Neural cell (in vitro differentiated cells): ENCODE data around the gene PEX6. TPM values are rescaled to one million over a fixed set of nuclear protein-coding genes. Genes with fewer than 3 reads are reported as not detected.
"Not testable (repeated sequence)": the region's sequence is repeated elsewhere in the genome, so short reads cannot be mapped to it uniquely, and the experiment has no call there.

Experiments used
- H2AFZ ChIP-seq: fragments of 200-600, 300-800 bp; sonication (generic), shearing (Covaris generic); 2 replicates; pipeline ENCODE4 v1.6.0; 2014; ENCODE audit warnings: low read depth, mild to moderate bottlenecking, antibody characterized with exemption, low read length, moderate library complexity
- H3F3A ChIP-seq: fragments of 200-600 bp; shearing (Covaris generic); 2 replicates; pipeline ENCODE4 v1.6.1; 2016; ENCODE audit warnings: mild to moderate bottlenecking, moderate library complexity, mixed read lengths, antibody characterized with exemption, low read length; ENCODE audit not compliant: insufficient read depth, poor library complexity, severe bottlenecking
- H3K27ac ChIP-seq: fragments of 200-600, 300-800 bp; sonication (generic), shearing (Covaris generic); 2 replicates; pipeline ENCODE4 v1.5.1; 2014; ENCODE audit warnings: mild to moderate bottlenecking, low read length, moderate library complexity
- H3K27me3 ChIP-seq: fragments of 300-800, 200-600 bp; sonication (generic), shearing (Covaris generic); 2 replicates; pipeline ENCODE4 v1.6.0; 2014; ENCODE audit warnings: mild to moderate bottlenecking, low read depth, low read length, moderate library complexity; ENCODE audit not compliant: insufficient read depth
- H3K36me3 ChIP-seq: fragments of 300-800, 200-600 bp; sonication (generic), shearing (Covaris generic); 2 replicates; pipeline ENCODE4 v1.5.1; 2014; ENCODE audit warnings: mild to moderate bottlenecking, antibody characterized with exemption, low read length, moderate library complexity; ENCODE audit not compliant: insufficient read depth
- H3K4me2 ChIP-seq: fragments of 300-800, 200-600 bp; sonication (generic), shearing (Covaris generic); 2 replicates; pipeline ENCODE4 v1.6.0; 2014; ENCODE audit warnings: mild to moderate bottlenecking, low read length
- H3K4me3 ChIP-seq: fragments of 300-800, 200-600 bp; sonication (generic), shearing (Covaris generic); 2 replicates; pipeline ENCODE4 v1.5.1; 2014; ENCODE audit warnings: mild to moderate bottlenecking, low read length, moderate library complexity
- H3K79me2 ChIP-seq: fragments of 200-600 bp; shearing (Covaris generic); replicated peaks from 2 replicates; pipeline ENCODE4 v1.6.0; 2014; ENCODE audit warnings: mild to moderate bottlenecking, low read length, moderate library complexity; ENCODE audit not compliant: insufficient read depth
- H3K9ac ChIP-seq: fragments of 300-800, 200-600 bp; sonication (generic), shearing (Covaris generic); 2 replicates; pipeline ENCODE4 v1.6.1; 2016; ENCODE audit warnings: mild to moderate bottlenecking, low read length, mixed read lengths
- H3K9me2 ChIP-seq: fragments of 200-600 bp; shearing (Covaris generic); 2 replicates; pipeline ENCODE4 v1.6.1; 2016; ENCODE audit warnings: mild to moderate bottlenecking, low read length, mixed read lengths; ENCODE audit not compliant: insufficient read depth
- H3K9me3 ChIP-seq: fragments of 200-600, 300-800 bp; sonication (generic), shearing (Covaris generic); 2 replicates; pipeline ENCODE4 v1.6.1; 2016; ENCODE audit warnings: mild to moderate bottlenecking, mixed run types, low read length, moderate library complexity, mixed read lengths
- H4K20me1 ChIP-seq: fragments of 200-600 bp; shearing (Covaris generic); 2 replicates; pipeline ENCODE4 v1.6.1; 2016; ENCODE audit warnings: mild to moderate bottlenecking, mixed run types; ENCODE audit not compliant: insufficient read depth
- EP300 ChIP-seq: fragments of 450-650 bp; conservative IDR thresholded peaks from 2 replicates; pipeline ENCODE4 v1.6.1; 2014; ENCODE audit warnings: antibody characterized with exemption, mild to moderate bottlenecking, moderate library complexity; ENCODE audit not compliant: poor library complexity, severe bottlenecking
- EZH2 ChIP-seq: fragments of 200-600, 300-800 bp; shearing (Covaris generic), sonication (generic); IDR thresholded peaks from 2 replicates; pipeline ENCODE4 v1.6.1; 2014; ENCODE audit warnings: antibody characterized with exemption, low read length, borderline replicate concordance, mild to moderate bottlenecking; ENCODE audit not compliant: insufficient read depth, poor library complexity, severe bottlenecking
- MXI1 ChIP-seq: fragments of 450-650 bp; conservative IDR thresholded peaks from 2 replicates; pipeline ENCODE4 v1.6.1; 2014; ENCODE audit warnings: antibody characterized with exemption, mild to moderate bottlenecking; ENCODE audit not compliant: poor library complexity, severe bottlenecking
- POLR2AphosphoS5 ChIP-seq: IDR thresholded peaks from 2 replicates; pipeline ENCODE4 v1.6.1; 2012
- RAD21 ChIP-seq: fragments of 450-650 bp; conservative IDR thresholded peaks from 2 replicates; pipeline ENCODE4 v1.6.1; 2014; ENCODE audit warnings: antibody characterized with exemption, mild to moderate bottlenecking, moderate library complexity
- REST ChIP-seq: IDR thresholded peaks from 2 replicates; pipeline ENCODE4 v1.6.1; 2012; ENCODE audit warnings: borderline replicate concordance
- SMC3 ChIP-seq: fragments of 450-650 bp; conservative IDR thresholded peaks from 2 replicates; pipeline ENCODE4 v1.6.1; 2014; ENCODE audit warnings: antibody characterized with exemption, mild to moderate bottlenecking, moderate library complexity; ENCODE audit not compliant: poor library complexity
- TAF1 ChIP-seq: IDR thresholded peaks from 2 replicates; pipeline ENCODE4 v1.6.1; 2012; ENCODE audit warnings: low read depth
- polyA plus RNA-seq: library from polyadenylated mRNA; depleted of rRNA; stranded (reverse); fragments of >200 nt; gene quantifications from 2 replicates; pipeline ENCODE4 v1.2.3, GENCODE V29; 2014
- TF ChIP-seq, protein P1 (sequence below): fragments of 450-650 bp; IDR thresholded peaks from 2 replicates; pipeline ENCODE4 v1.5.1; 2014; ENCODE audit warnings: antibody characterized with exemption, mild to moderate bottlenecking, moderate library complexity; ENCODE audit not compliant: poor library complexity, severe bottlenecking

PEX6 gene
- polyA plus RNA-seq, 1 donor from 2014 or later, result 20.4 TPM

- H3K4me2 ChIP-seq, result no peak overlapping the region
- H3K4me3 ChIP-seq, result no peak overlapping the region
- no peak overlapping the region for H3K27ac ChIP-seq
- H3K79me2 ChIP-seq, result no peaks in the 10 kb centered on the region
- H4K20me1 ChIP-seq, result no peaks in the 10 kb centered on the region
- no peak overlapping the region for H3K9ac ChIP-seq
- H3K36me3 ChIP-seq, result no peaks in the 10 kb centered on the region
- no peaks in the 10 kb centered on the region for H3K27me3 ChIP-seq
- no peaks in the 10 kb centered on the region for H3F3A ChIP-seq
- no peak for TF ChIP-seq REST
- TF ChIP-seq TAF1, result no peak
- no peak for TF ChIP-seq EZH2
- TF ChIP-seq RAD21, result no peak
- TF ChIP-seq, protein P1, sequence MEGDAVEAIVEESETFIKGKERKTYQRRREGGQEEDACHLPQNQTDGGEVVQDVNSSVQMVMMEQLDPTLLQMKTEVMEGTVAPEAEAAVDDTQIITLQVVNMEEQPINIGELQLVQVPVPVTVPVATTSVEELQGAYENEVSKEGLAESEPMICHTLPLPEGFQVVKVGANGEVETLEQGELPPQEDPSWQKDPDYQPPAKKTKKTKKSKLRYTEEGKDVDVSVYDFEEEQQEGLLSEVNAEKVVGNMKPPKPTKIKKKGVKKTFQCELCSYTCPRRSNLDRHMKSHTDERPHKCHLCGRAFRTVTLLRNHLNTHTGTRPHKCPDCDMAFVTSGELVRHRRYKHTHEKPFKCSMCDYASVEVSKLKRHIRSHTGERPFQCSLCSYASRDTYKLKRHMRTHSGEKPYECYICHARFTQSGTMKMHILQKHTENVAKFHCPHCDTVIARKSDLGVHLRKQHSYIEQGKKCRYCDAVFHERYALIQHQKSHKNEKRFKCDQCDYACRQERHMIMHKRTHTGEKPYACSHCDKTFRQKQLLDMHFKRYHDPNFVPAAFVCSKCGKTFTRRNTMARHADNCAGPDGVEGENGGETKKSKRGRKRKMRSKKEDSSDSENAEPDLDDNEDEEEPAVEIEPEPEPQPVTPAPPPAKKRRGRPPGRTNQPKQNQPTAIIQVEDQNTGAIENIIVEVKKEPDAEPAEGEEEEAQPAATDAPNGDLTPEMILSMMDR, result no peak
- no peak for TF ChIP-seq EP300
- TF ChIP-seq MXI1, result no peak
- TF ChIP-seq SMC3, result no peak
- no peak for TF ChIP-seq POLR2AphosphoS5
- H3K9me2 ChIP-seq, result no peaks in the 10 kb centered on the region
- H2AFZ ChIP-seq, result no peak overlapping the region
- no peaks in the 10 kb centered on the region for H3K9me3 ChIP-seq
Measured at GRCh38 chr6:43005844-43006243, 26.9 kb upstream of the PEX6 start.

DNA sequence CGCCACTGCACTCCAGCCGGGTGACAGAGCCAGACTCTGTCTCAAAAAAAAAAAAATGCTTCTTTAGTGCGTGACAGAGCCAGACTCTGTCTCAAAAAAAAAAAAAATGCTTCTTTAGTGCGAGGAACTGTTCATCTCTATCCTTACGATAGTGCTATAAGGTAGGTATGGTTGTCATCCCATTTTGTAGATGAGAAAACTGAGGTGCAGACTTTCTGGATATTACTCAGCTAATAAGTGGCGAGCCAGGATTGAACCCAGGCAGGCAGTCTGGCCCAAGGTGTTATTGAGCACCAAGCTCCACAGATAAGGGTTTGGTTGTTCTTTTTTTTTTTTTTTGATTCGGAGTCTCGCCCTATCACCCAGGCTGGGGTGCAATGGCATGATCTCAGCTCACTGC is 22.9 kb upstream of the PEX6 start:
- Histone ChIP-seq H2AFZ (no peak overlapping the region), H3K4me3 (no peak overlapping the region), H3K9me2 (no peaks in the 10 kb centered on the region), H3F3A (no peaks in the 10 kb centered on the region), H3K9me3 (no peaks in the 10 kb centered on the region), H3K36me3 (no peaks in the 10 kb centered on the region), H4K20me1 (no peaks in the 10 kb centered on the region), H3K27ac (no peak overlapping the region), H3K79me2 (no peaks in the 10 kb centered on the region), H3K27me3 (no peaks in the 10 kb centered on the region), H3K9ac (no peak overlapping the region), H3K4me2 (no peak overlapping the region)
- TF ChIP-seq RAD21 (no peak), MXI1 (no peak), EP300 (no peak), POLR2AphosphoS5 (no peak), SMC3 (no peak), EZH2 (no peak), TAF1 (no peak), REST (no peak)
- TF ChIP-seq, protein P1, result no peak

DNA sequence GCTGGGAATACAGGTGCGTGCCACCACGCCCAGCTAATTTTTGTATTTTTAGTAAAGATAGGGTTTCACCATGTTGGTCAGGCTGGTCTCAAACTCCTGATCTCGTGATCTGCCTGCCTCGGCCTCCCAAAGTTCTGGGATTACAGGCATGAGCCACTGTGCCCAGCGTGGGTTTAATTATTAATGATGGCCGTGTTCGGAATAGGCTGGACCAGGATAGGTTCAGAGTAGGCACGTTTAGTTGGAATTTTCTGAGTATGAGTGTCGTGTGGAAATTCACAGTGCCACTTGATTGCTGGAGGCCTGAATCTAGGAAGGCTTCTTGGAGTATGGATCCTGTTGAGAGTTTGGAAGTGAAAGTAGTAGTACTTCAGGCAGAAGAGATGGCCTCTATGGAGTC is 19.2 kb upstream of the PEX6 start:
- H3F3A ChIP-seq, H3K36me3 ChIP-seq, H2AFZ ChIP-seq, H3K9ac ChIP-seq, H3K27me3 ChIP-seq, H3K9me2 ChIP-seq, H3K79me2 ChIP-seq, H3K4me3 ChIP-seq, H3K9me3 ChIP-seq, H3K27ac ChIP-seq, H4K20me1 ChIP-seq, H3K4me2 ChIP-seq: not testable (repeated sequence)
